HG02943 (cell line): ENCODE results near the gene CADM2.

ENCODE experiments used
- ATAC-seq: cut with Tn5 transposase; IDR thresholded peaks from one replicate; pipeline ENCODE4 v1.9.1; 2021; ENCODE audit warnings: mild to moderate bottlenecking, low read depth, moderate library complexity; ENCODE audit not compliant: unreplicated experiment

CADM2 gene

DNA sequence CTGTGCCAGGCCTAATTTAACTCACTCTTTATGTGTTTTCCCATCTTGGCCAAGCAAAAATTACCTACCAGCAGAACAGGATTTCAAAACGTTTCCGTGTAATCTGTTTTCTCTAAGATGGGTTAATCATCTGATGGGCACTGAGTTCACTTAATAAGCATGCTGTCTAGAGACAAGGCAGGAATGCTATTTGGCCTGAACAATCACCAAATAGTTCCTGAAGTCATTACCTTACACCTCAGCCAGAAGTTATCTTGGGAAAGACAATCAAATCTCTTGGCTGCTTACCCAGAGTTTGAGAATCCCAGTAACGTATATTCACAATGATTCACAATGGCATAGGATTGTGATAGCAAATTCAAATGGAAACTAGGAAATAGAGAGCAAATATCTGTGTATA lies 779.1 kb downstream of the CADM2 start:
- ATAC-seq = no peak

DNA sequence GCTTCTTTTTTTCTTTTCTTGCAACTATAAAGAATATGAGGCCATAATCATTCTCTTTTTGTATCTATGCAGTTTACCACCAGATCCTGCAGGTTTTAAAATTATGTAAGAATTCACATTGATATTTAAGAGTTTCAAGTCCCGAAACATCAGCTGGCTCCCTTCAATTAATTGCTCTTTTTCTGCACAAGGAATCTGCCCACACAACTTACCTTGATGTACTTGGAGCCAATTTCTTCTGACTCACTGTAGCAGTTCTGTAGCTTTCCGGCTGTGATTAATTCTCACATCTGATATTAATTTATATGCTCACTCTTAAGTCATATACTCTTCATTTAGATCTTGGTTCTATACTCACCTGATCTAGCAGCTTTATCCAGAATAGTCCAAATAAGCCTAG lies 781.8 kb downstream of the CADM2 start:
- no peak for ATAC-seq

DNA sequence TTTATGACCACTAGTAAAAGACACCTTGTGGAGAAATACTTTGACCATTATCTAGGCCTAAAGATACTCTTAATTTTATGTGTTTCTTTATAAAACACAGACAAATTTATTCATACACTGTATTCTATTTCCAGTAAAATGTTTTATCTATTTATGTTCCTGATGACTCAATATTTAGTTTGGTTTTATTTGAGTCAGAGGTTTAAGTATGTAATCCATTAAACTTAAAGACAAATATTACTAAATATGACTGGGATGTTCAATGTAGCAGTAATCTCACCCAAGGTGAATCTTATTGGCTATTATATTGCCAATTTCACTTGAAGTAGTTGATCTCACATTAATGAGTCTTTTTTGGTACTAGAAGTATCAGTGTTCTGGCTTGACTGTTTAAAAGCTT lies 799.7 kb downstream of the CADM2 start:
- ATAC-seq = no peak

DNA sequence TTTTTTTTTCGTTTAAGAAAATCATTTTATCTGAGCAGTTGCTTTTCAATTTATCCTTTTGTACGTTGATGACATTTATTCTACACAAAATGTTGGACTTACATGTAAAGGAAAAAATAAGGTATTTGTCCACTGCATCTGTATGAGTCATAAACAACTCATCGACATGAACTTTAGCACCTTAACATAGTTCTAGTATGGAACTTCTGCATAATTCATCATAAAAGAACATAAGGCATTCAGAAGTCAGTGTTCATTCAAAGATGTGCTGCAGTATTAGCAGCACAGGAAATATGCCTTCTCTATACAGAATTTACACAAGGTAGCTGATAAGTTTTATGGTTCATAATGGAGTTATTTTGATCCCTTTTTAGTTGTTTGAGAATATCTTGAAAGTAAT lies 801.6 kb downstream of the CADM2 start:
- ATAC-seq = no peak

DNA sequence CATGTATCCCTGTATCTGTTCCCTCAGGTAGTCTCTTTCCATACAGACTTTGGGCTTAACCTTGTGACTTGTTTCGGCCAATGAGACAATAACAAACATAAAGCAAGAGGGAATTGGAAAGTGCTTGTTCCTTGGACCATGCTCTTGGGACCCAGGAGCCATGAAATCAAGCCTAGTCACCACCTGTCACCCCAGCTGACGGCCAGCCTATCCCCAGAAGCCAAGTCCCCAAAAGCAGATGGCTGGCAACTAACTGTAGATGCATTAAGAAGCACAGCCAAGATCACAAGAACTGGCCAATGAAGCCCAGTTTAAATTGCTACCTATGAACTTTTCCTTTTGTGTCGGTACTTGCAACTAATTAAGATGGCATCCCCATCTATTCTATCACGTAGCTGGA lies 822.0 kb downstream of the CADM2 start:
- ATAC-seq = no peak

DNA sequence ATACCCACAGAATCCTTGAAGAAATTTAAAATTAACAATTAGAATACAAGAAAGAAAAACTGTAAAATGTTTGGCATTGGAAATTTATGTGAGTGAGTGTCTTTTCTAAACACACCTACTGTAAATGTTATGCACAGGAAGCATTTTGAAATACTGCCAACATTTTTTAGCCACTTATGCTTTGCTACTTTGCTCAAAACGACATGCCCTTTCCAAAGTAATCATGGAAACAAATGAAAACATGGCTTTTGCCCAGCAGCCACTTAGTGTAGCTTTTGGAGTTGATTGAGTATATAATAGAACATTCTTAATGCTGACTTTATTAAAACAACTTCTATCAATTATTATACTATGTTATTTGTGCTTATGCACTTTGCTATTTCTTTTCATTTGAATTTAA lies 823.0 kb downstream of the CADM2 start:
- ATAC-seq = no peak

DNA sequence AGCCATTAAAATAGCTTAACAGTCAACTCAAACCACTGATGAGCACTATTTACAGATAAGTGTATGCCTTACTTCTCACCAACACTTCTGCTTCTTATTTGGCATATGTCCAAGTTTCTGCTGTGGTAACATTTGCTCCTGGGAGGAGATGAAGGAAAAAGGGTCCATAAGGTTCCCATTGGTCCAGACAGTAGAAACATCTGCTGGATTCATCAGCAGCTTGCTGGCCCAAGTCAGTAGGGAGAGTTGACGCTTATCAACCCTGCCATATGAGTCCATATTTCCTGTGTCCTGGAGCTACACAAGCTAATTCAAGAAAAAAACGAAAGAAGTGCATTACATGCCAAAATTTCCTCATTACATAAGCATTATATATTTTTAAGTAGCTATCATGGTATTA lies 824.5 kb downstream of the CADM2 start:
- no peak for ATAC-seq

DNA sequence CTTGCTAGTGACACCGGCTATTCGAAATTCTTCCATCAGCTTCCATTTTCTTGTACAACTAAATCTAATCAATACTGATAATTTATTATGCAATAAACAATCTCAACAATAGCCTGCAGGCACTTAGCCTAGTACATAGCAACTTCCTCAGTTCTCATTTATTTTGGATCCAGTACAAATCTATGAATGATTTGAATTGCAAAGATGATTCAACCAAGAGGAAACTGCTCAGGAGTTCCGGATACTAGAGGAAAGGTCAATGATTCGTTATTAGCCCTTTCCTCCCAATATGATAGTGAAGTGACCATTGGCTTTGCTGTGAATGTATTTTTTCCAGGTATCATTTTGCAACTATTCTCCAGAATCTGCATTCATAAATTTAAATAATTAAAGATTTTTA lies 827.0 kb downstream of the CADM2 start:
- ATAC-seq = no peak

DNA sequence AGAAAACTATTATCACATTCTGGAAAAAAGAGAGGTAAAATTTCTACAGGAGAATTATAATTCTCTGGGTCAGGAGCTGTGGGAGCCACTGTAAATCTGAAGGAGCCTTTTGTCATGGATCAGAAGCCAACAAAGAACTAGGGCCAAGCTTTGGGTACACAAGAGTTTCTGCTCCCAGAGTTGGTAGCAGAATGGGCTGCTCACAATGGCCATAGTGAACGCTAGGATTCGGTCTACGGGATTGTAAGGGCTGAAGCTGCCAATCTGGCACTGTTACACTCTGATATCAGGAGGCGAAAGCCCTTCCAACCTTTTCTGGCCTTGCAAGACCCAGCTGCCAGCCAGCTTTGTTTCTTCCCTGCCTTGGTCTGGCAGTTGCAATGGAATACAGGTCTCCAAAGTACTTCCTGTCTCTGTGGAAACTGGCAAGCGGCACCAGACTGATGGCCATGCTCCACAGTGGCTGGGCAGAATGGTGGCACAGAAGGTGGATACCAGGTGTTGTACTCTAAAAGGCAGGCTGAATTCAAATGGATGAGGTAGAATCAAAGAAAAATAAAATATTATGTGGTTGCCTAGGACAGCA lies 831.7 kb downstream of the CADM2 start:
- ATAC-seq = no peak

DNA sequence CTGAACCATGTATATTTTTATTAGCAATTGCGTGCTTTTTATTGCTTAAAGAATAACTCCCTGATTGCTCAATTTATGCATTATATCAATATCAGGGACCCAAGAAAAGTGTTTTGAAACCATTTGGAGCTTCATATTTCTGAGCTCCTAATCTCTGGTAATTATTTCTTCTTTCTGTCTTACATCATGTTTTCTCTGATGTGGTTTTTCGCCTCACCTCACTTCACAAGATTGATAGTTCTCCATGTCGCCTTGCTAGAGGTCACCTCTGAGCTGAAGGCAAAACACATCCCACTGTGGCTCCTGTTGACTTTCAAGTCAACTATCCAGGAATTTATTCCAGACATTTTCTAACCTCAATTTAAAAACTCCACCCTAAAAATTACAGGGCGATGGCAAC lies 837.4 kb downstream of the CADM2 start:
- ATAC-seq = no peak

DNA sequence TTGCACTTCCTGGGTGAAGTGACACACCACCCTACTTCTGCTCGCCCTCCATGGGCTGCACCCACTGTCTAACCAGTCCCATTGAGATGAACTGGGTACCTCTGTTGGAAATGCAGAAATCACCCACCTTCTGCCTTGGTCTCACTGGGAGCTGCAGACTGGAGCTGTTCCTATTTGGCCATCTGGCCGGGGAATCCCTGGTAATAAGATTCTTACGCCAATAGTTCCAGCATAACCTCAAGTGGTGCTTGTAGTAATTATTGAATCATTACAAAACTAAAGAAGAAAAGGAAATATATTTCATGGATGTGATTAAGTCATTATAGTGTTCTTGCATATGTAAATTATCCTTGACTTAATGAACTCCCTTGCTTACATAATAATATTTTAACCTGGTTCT lies 841.9 kb downstream of the CADM2 start:
- ATAC-seq = no peak

DNA sequence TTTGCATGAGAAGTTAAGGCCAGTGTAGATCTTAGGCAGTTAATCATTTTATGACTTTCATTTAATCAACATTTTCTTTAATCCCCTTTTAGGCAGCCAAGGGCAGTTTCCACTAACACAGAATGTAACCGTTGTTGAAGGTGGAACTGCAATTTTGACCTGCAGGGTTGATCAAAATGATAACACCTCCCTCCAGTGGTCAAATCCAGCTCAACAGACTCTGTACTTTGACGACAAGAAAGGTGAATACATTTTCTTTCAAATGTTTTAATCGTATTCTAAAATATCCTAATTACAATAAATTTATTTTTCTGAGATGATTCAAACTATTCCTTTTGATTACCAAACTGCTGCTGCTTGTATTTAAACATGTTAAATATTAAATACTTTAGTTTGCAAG lies 843.2 kb downstream of the CADM2 start:
- no peak for ATAC-seq

DNA sequence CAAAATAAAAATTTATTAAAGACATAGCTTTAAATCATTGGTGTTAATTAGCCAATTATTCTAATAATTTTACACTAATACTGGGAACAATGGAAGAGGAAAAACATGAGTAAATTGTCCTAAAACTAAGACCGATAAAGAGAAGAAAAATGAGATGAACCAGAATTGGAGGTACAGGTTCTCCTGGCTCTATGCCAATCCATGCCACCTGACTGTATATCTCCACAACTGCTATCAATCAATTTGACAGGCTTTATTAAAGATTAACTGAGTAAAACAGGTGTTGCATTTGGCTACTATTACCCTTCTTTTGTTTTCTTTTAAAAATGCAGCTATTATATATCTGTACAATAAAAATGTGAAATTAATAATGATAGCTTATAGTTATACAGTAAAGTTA lies 850.0 kb downstream of the CADM2 start:
- ATAC-seq = no peak

DNA sequence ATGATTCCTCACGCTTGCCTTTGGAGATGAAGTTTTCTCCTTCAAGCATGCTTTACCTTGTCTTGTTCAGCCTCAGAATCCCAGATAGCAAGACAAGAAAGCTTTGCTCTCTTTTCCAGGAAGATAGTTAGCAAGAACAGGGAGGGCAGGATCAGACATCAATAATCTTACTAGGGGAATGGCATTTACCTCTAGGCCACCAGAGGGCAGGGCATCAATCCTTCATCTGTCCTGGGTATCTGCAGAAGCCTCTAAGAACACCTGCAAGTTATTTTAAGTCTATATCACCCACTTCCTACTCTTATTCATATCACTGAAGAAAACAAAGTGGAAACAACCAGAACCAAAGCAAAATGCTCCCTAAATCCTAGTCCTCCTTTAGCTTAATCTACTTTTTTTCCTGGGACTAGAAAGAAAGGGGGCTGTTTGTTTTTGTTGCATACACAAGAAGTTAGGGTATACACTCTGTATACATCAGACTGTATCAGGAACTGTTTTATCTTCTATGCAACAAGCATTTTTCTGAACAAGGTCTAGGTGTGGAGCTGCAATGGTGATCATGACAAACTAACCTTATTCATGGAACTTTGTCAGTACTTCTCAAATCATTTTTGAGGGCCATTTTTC lies 862.5 kb downstream of the CADM2 start:
- ATAC-seq = no peak

DNA sequence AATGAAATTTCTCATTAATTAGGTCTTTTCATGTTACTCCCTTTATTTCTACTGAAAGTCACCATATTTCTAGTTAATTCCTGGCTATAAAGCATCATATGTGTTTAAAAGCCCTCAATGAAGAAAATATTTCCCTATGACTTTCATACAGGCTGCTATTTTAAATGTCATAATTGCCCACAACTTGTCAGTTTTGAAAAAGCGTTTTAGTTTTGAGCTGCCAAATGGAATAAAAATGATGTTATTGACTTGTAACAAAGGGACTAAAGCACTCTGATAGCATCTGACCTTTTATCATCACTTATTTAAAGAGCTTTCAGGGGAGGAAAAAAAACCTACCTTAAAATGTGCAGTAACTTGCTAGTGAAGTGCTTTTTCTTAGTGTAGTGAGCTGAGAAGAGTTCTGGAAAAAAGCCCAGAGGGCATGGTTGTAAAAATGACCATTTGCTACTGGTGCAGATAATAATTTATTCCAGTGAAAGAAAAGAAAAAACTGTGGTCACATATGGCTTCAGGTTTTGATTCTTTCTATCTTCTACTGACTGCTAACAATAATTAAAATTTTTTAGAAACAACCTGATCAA lies 877.2 kb downstream of the CADM2 start:
- no peak for ATAC-seq

DNA sequence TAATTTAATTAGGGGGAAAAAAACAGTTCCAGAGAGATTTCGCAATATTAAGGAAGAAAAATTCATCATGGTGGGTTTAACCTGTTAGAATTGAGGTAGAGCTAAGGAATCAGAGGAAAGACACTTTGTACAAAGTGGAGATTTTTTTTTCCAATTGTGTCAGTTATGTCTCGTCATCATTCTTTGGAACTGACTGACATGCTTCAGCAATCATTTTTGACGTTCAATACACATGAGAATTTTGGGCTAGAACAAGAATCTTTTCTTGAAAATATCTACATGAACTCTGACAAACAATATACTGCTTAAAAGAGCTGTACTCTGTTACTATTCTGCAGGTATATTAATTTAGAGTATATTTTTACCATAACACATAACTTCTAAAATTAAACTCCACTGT lies 878.6 kb downstream of the CADM2 start:
- ATAC-seq = no peak

DNA sequence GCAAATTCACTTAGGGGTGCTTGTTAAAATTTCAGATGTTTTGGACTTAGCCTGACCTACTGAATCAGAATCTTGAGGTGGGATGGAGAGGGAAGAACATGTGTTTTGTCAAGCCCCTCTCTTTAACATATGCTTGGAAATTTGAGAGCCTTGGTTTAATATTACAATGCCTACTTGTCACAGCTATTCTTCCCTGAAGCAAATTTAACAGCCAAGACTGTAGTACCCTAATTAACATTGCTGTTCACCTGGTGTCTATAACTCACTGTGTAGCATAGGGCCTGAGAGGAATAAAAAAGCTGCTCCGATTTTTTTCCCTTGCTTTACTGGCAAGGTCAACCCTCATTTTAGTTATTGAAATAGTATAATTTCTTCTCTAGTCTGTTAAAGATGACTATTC lies 880.1 kb downstream of the CADM2 start:
- ATAC-seq = no peak

DNA sequence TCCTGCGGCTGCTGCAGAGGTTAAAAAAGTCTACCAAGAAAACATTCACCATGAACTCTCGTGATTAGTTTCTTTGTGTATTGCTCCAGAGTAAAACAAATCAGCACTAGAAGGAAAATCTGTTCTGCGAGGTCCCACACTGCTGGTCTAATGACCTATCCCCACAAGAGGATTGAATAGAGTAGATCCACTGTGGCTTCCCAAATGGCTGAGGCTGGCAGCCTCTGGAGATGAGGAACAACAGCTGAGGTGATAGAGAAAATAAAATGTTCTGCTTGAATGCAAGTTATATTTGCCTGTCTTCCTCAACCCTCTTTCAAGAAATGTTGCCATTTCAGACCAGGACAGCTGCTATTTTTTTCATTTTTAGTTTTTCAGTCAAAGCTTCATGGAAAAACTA lies 883.3 kb downstream of the CADM2 start:
- no peak for ATAC-seq

DNA sequence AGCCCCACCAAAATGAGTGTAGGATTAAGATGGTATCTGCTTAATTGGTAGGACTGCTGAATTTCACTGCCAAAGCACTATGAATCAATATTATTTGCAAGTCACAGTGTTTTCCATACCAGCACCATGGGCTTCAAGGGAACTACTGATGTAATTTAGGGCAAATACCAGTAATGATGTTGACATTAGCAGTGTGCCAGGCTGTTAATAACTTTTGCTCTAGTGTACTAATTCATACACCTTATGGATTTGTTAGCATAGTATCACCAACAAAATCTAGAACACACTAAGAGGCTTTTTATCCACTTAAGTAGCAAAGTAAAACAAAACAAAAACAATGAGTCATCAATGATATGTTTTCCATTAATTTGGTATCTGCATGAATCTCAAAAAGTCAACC lies 888.2 kb downstream of the CADM2 start:
- ATAC-seq = no peak

DNA sequence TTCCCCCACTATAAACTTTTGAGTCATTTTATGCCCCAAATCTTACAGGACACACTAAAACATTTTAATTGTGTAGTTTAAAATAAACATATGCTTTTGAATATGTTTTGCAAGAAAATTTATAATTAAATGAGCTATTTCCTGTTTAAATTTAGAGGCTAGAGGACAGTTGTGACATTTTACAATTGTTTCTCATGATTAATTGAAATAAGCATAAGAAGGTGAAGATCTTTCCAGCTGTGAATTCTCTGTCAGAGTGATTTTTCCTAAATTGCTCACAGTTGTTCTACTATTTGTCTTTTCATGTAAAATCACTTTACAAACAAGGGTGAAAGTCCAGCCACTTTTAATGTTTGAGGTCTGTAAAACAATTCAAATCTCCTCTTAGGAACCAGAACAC lies 892.3 kb downstream of the CADM2 start:
- ATAC-seq = no peak

DNA sequence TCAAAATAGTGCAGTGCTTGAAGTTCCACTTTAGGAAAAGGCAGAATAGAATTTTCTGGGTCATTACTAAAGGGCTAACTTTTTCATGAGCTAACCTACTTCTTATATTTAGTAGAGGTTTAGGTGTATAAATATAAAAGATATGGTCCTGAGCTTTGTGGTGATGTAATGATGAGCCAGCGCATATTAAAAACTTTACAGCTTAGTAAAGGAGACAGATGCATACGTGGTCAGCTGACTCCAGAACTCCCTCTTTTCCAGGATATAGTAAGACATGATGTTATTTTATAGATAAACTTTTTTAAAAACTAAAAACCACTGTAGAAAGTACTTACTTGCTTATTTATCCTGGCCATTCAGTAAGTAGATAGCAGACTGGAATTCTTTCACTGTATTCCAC lies 895.0 kb downstream of the CADM2 start:
- no peak for ATAC-seq

DNA sequence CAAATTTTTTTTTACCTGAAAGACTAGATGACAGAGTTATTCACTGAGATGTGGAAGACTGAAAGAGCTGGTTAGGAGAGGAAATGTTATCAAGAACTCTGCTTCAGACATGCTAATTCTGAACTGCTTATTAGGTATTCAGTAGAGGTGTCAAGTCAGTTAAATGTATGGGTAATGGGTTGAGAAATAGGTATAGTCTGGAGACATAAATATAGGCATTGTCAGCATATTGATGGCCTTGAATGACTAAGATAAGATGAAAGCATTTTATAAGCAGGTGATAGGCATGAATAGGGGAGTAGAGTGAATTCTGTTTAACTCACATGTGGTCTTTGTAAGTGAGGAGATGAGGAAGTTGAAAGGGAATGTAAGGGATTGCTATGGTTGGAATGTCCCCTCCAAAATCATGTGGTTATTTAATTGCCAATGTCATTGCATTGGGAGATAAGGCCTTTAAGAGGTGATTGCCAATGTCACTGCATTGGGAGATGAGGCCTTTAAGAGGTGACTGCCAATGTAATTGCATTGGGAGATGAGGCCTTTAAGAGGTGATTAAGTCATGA lies 904.2 kb downstream of the CADM2 start:
- no peak for ATAC-seq
